MCF 10A (cell line): ENCODE measurements around the gene RBM20. TPM values are rescaled to one million over a fixed set of nuclear protein-coding genes. Genes with fewer than 3 reads are reported as not detected.

Experiments
- Bru-seq: library from RNA; stranded (reverse); fragments of 400-500 nt; gene quantifications from one replicate; lab custom pipeline; 2021; lab: Mats Ljungman, UMichigan
- BruChase-seq, 2 experiments: library from RNA; stranded (reverse); fragments of 400-500 nt; gene quantifications; one replicate each; lab custom pipeline; 2021; lab: Mats Ljungman, UMichigan
- BruUV-seq: library from RNA; stranded (reverse); fragments of 400-500 nt; replicated peaks from 2 replicates; lab custom pipeline; 2021; lab: Mats Ljungman, UMichigan
- CTCF ChIA-PET: fragments of 300-600 bp; sonication (Branson Sonifier 250); formaldehyde crosslinking; extraction: SDS; loops from one replicate; lab custom pipeline; 2021; ENCODE audit warnings: antibody characterized with exemption, inconsistent platforms; lab: Yijun Ruan, JAX
- POLR2A ChIA-PET: fragments of 300-600, 350-650 bp; sonication (Branson Sonifier 250); formaldehyde crosslinking; extraction: SDS; loops from one replicate; lab custom pipeline; 2020; ENCODE audit warnings: antibody characterized with exemption, inconsistent platforms; lab: Yijun Ruan, JAX
- DNase-seq: peaks from one replicate; pipeline ENCODE4 v3.0.0-alpha.2; 2018; ENCODE audit not compliant: unreplicated experiment
- H3K27ac Mint-ChIP-seq: one replicate; pipeline ENCODE4 v1.8.0; 2022; ENCODE audit warnings: mild to moderate bottlenecking, low read depth, mixed read lengths; ENCODE audit not compliant: unreplicated experiment
- H3K27me3 Mint-ChIP-seq: one replicate; pipeline ENCODE4 v1.8.0; 2022; ENCODE audit warnings: mixed read lengths; ENCODE audit not compliant: insufficient read depth, unreplicated experiment
- H3K36me3 Mint-ChIP-seq: one replicate; pipeline ENCODE4 v1.8.0; 2022; ENCODE audit warnings: mild to moderate bottlenecking, moderate library complexity, mixed read lengths; ENCODE audit not compliant: insufficient read depth, unreplicated experiment
- H3K4me1 Mint-ChIP-seq: one replicate; pipeline ENCODE4 v1.8.0; 2022; ENCODE audit warnings: mixed read lengths; ENCODE audit not compliant: insufficient read depth, unreplicated experiment
- H3K4me3 Mint-ChIP-seq: one replicate; pipeline ENCODE4 v1.8.0; 2022; ENCODE audit warnings: mild to moderate bottlenecking, moderate library complexity, mixed read lengths; ENCODE audit not compliant: unreplicated experiment
- H3K9me3 Mint-ChIP-seq: one replicate; pipeline ENCODE4 v1.8.0; 2022; ENCODE audit warnings: mixed read lengths; ENCODE audit not compliant: unreplicated experiment
- CTCF ChIP-seq: fragments of 200-600 bp; IDR thresholded peaks from one replicate; pipeline ENCODE4 v1.8.0; 2022; ENCODE audit warnings: antibody characterized with exemption, mild to moderate bottlenecking; ENCODE audit not compliant: unreplicated experiment
- intact Hi-C: fragments of 100-400 bp; cut with micrococcal nuclease; formaldehyde crosslinking; loops from 2 replicates; pipeline ENCODE4 v1.14.1; 2022
- long read RNA-seq: library from polyadenylated mRNA; stranded (forward); transcript quantifications from one replicate; pipeline ENCODE4 v2.0.0, GENCODE V29; 2022
- total RNA-seq: library from RNA; stranded (reverse); gene quantifications from 2 replicates; pipeline ENCODE4 v1.2.3, GENCODE V29; 2022

Gene RBM20
- total RNA-seq, result not detected in 2 replicates
- percentile 2 among the genes with signal in this experiment for Bru-seq, nascent RNA
- percentile 4 among the genes with signal in this experiment for BruChase-seq, experiment 1, labeled RNA remaining after a 6-hour chase
- BruChase-seq, experiment 2, labeled RNA remaining after a 2-hour chase, result percentile 2 among the genes with signal in this experiment
- long read RNA-seq, result 0 reads

DNA sequence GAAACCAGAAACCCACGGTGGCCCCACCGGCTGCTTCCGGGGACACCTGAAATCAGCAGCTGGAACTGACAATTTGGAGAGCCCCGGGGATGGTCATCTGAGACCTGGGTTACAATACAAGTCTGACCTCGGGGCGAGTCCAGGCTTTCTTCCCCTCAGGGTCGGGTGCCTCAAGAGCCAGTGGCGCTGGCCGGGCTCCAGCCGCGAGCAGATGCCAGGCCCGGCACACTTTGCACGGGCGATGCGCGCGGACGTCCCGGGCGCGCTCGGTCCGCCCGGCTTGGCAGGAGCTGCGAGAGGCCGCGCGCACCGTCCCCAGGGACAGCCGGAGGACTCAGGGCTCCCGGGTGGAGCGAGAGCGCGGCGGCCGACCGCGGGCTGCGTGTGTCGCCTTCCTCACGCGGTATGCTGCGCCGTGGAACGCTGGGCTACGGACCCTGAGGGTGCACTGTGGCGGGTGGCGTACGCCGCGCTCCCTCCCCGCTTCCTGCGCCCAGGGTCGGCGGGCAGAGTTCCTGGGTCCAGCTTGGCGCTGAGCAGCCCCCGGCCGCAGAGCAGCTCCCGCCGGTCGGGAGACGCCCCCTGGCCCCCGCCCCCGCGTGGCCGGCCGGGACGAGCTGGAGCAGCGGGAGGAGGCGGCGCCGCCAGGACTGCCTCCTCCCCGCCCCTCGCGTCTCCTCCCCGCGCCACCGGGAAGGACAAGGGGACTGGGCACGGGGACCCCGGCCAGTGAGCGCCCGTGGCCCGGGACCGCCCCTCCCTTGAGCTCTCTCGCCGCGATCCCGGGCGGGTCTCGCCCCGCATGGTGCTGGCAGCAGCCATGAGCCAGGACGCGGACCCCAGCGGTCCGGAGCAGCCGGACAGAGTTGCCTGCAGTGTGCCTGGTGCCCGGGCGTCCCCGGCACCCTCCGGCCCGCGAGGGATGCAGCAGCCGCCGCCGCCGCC is at the start of gene RBM20:
RBM20 (plus strand) TSS at position 684 of the 945 bp plus-strand sequence; CDS start at position 803, 119 bp downstream.
- Mint-ChIP-seq H3K4me3 (peak within 1 kb of the TSS; percentile 58), H3K27ac (no peak within 1 kb of the TSS), H3K27me3 (peaks cover 42% of the 10 kb centered on the region), H3K9me3 (no peaks in the 10 kb centered on the region), H3K4me1 (peaks cover 15% of the 10 kb centered on the region), H3K36me3 (no peaks in the 10 kb centered on the region)
- CTCF ChIA-PET, result interaction anchor here (0.6 to 1.3 kb wide), 3 partner anchors 28 to 336 kb away, joined by 3 to 5 read pairs (median 4); no protein-coding TSS in a partner anchor
- DNase-seq, result no peak
- intact Hi-C loops, result no loop called here
- POLR2A ChIA-PET, result no interaction called here
- no TSS peak for BruUV-seq
- TF ChIP-seq CTCF, result no peak

GRCh38 chr10:110597476-110597875 is 46.7 kb upstream of the RBM20 start:
- intact Hi-C loops, result no loop called here
- no TSS peak for BruUV-seq

GRCh38 chr10:110600487-110601101 is 43.5 kb upstream of the RBM20 start:
- CTCF ChIA-PET, result interaction anchor here (0.6 to 8.3 kb wide), 23 partner anchors 8 to 1505 kb away, joined by 3 to 87 read pairs (median 4); partner anchors contain the start of gene SMNDC1
- H3K4me3 Mint-ChIP-seq, result no peak overlapping the region
- H3K27me3 Mint-ChIP-seq, result no peaks in the 10 kb centered on the region
- no TSS peak for BruUV-seq
- no peaks in the 10 kb centered on the region for H3K4me1 Mint-ChIP-seq
- intact Hi-C loops, result loop anchor here (1.0 to 10.0 kb wide), 4 partner anchors 96 to 294 kb away; no protein-coding TSS in a partner anchor
- peak; percentile 69 for DNase-seq
- no peaks in the 10 kb centered on the region for H3K9me3 Mint-ChIP-seq
- POLR2A ChIA-PET, result interaction anchor here (0.6 to 5.4 kb wide), 8 partner anchors 17 to 1543 kb away, joined by 3 to 27 read pairs (median 4); partner anchors contain the start of gene SMNDC1
- peaks cover 85% of the 10 kb centered on the region for H3K36me3 Mint-ChIP-seq
- peak; percentile 46 for TF ChIP-seq CTCF
- no peak overlapping the region for H3K27ac Mint-ChIP-seq

More at GRCh38 chr10:110597476-110597875, 46.7 kb upstream of the RBM20 start:
- ChIA-PET CTCF (interaction anchor here (1.1 to 8.3 kb wide), 4 partner anchors 11 to 290 kb away, joined by 3 to 87 read pairs (median 19); partner anchors contain the start of gene SMNDC1), POLR2A (interaction anchor here (1.1 kb wide), 1 partner anchor 291 kb away, joined by 4 read pairs; no protein-coding TSS in a partner anchor)
- Mint-ChIP-seq H3K27ac (no peak overlapping the region), H3K27me3 (no peaks in the 10 kb centered on the region), H3K9me3 (no peaks in the 10 kb centered on the region), H3K36me3 (peaks cover 85% of the 10 kb centered on the region), H3K4me1 (no peaks in the 10 kb centered on the region), H3K4me3 (no peak overlapping the region)
- no peak for DNase-seq
- no peak for TF ChIP-seq CTCF
